ENCODE measurements around the gene CATSPERZ. TPM values are rescaled to one million over a fixed set of nuclear protein-coding genes. Genes with fewer than 3 reads are reported as not detected.

The CATSPERZ gene
- total and polyA plus RNA-seq, 4 donors: 0.50 to 1.6 (median 1.0) TPM

GRCh38 chr11:64255135-64256128, 44.7 kb upstream of the CATSPERZ start:
- H3K4me3 ChIP-seq (ENCODE audit: low read depth, low read length): no peak overlapping the region
- peaks cover 5% of the 10 kb centered on the region for H3K27me3 ChIP-seq (ENCODE audit: control insufficient read depth, insufficient read depth, low read length)
- H3K36me3 ChIP-seq (ENCODE audit: control insufficient read depth, insufficient read depth, low read length): peaks cover 57% of the 10 kb centered on the region
- peaks cover 38% of the 10 kb centered on the region for H3K4me1 ChIP-seq (ENCODE audit: control insufficient read depth, insufficient read depth, low read length)
- no peak for DNase-seq (ENCODE audit: low read depth in 4 of 6, low spot score in 6 of 6)
- WGBS (ENCODE audit: insufficient coverage): 95% methylated on average over 33 of the region's 35 CpGs
- H3K9me3 ChIP-seq (ENCODE audit: control insufficient read depth, insufficient read depth, low read length): no peaks in the 10 kb centered on the region
- no peak overlapping the region for H3K27ac ChIP-seq (ENCODE audit: low read depth, low read length)

- Histone ChIP-seq H3K4me3 (ENCODE audit: low read depth, low read length) (no peak overlapping the region), H3K27ac (ENCODE audit: low read depth, low read length) (no peak overlapping the region), H3K9me3 (ENCODE audit: control insufficient read depth, insufficient read depth, low read length) (no peaks in the 10 kb centered on the region), H3K27me3 (ENCODE audit: control insufficient read depth, insufficient read depth, low read length) (no peaks in the 10 kb centered on the region), H3K4me1 (ENCODE audit: control insufficient read depth, insufficient read depth, low read length) (peaks cover 30% of the 10 kb centered on the region), H3K36me3 (ENCODE audit: control insufficient read depth, insufficient read depth, low read length) (peaks cover 60% of the 10 kb centered on the region)
- WGBS (ENCODE audit: insufficient coverage): 95% methylated on average over 15 of the region's 15 CpGs
- DNase-seq (ENCODE audit: low read depth in 4 of 6, low spot score in 6 of 6): no peak
These were observed 43.9 kb upstream of the CATSPERZ start for GRCh38 chr11:64256300-64256699.

GRCh38 chr11:64258356-64258755, 41.8 kb upstream of the CATSPERZ start:
- Histone ChIP-seq H3K27me3 (ENCODE audit: control insufficient read depth, insufficient read depth, low read length) (no peaks in the 10 kb centered on the region), H3K9me3 (ENCODE audit: control insufficient read depth, insufficient read depth, low read length) (no peaks in the 10 kb centered on the region), H3K4me3 (ENCODE audit: low read depth, low read length) (no peak overlapping the region), H3K4me1 (ENCODE audit: control insufficient read depth, insufficient read depth, low read length) (peaks cover 11% of the 10 kb centered on the region), H3K36me3 (ENCODE audit: control insufficient read depth, insufficient read depth, low read length) (peaks cover 80% of the 10 kb centered on the region), H3K27ac (ENCODE audit: low read depth, low read length) (no peak overlapping the region)
- no peak for DNase-seq (ENCODE audit: low read depth in 4 of 6, low spot score in 6 of 6)
- 89% methylated on average over 21 of the region's 24 CpGs for WGBS (ENCODE audit: insufficient coverage)

- peaks cover 7% of the 10 kb centered on the region for H3K4me1 ChIP-seq (ENCODE audit: control insufficient read depth, insufficient read depth, low read length)
- no peaks in the 10 kb centered on the region for H3K27me3 ChIP-seq (ENCODE audit: control insufficient read depth, insufficient read depth, low read length)
- H3K9me3 ChIP-seq (ENCODE audit: control insufficient read depth, insufficient read depth, low read length): no peaks in the 10 kb centered on the region
- WGBS (ENCODE audit: insufficient coverage): 95% methylated on average over 32 of the region's 32 CpGs
- H3K27ac ChIP-seq (ENCODE audit: low read depth, low read length): no peak overlapping the region
- H3K4me3 ChIP-seq (ENCODE audit: low read depth, low read length): no peak overlapping the region
- DNase-seq (ENCODE audit: low read depth in 4 of 6, low spot score in 6 of 6): no peak
- peaks cover 87% of the 10 kb centered on the region for H3K36me3 ChIP-seq (ENCODE audit: control insufficient read depth, insufficient read depth, low read length)
These were observed 41.1 kb upstream of the CATSPERZ start for GRCh38 chr11:64258946-64259532.

GRCh38 chr11:64259533-64260067, 40.6 kb upstream of the CATSPERZ start:
- H3K27me3 ChIP-seq (ENCODE audit: control insufficient read depth, insufficient read depth, low read length): no peaks in the 10 kb centered on the region
- peaks cover 88% of the 10 kb centered on the region for H3K36me3 ChIP-seq (ENCODE audit: control insufficient read depth, insufficient read depth, low read length)
- DNase-seq (ENCODE audit: low read depth in 4 of 6, low spot score in 6 of 6): no peak
- WGBS (ENCODE audit: insufficient coverage): 91% methylated on average over 3 of the region's 4 CpGs
- no peak overlapping the region for H3K27ac ChIP-seq (ENCODE audit: low read depth, low read length)
- peaks cover 8% of the 10 kb centered on the region for H3K4me1 ChIP-seq (ENCODE audit: control insufficient read depth, insufficient read depth, low read length)
- H3K9me3 ChIP-seq (ENCODE audit: control insufficient read depth, insufficient read depth, low read length): no peaks in the 10 kb centered on the region
- no peak overlapping the region for H3K4me3 ChIP-seq (ENCODE audit: low read depth, low read length)

GRCh38 chr11:64260147-64260708, 39.9 kb upstream of the CATSPERZ start:
- no peak overlapping the region for H3K27ac ChIP-seq (ENCODE audit: low read depth, low read length)
- H3K9me3 ChIP-seq (ENCODE audit: control insufficient read depth, insufficient read depth, low read length): no peaks in the 10 kb centered on the region
- H3K4me1 ChIP-seq (ENCODE audit: control insufficient read depth, insufficient read depth, low read length): peaks cover 9% of the 10 kb centered on the region
- 100% methylated on average over 3 of the region's 6 CpGs for WGBS (ENCODE audit: insufficient coverage)
- no peak overlapping the region for H3K4me3 ChIP-seq (ENCODE audit: low read depth, low read length)
- H3K36me3 ChIP-seq (ENCODE audit: control insufficient read depth, insufficient read depth, low read length): peaks cover 87% of the 10 kb centered on the region
- DNase-seq (ENCODE audit: low read depth in 4 of 6, low spot score in 6 of 6): no peak
- H3K27me3 ChIP-seq (ENCODE audit: control insufficient read depth, insufficient read depth, low read length): no peaks in the 10 kb centered on the region

GRCh38 chr11:64261556-64262080, 38.5 kb upstream of the CATSPERZ start:
- DNase-seq (ENCODE audit: low read depth in 4 of 6, low spot score in 6 of 6): no peak
- Histone ChIP-seq H3K27me3 (ENCODE audit: control insufficient read depth, insufficient read depth, low read length) (no peaks in the 10 kb centered on the region), H3K4me1 (ENCODE audit: control insufficient read depth, insufficient read depth, low read length) (peaks cover 9% of the 10 kb centered on the region), H3K4me3 (ENCODE audit: low read depth, low read length) (no peak overlapping the region), H3K36me3 (ENCODE audit: control insufficient read depth, insufficient read depth, low read length) (peaks cover 87% of the 10 kb centered on the region), H3K27ac (ENCODE audit: low read depth, low read length) (no peak overlapping the region), H3K9me3 (ENCODE audit: control insufficient read depth, insufficient read depth, low read length) (no peaks in the 10 kb centered on the region)
- WGBS (ENCODE audit: insufficient coverage): 92% methylated on average over 16 of the region's 18 CpGs

GRCh38 chr11:64262271-64263002, 37.7 kb upstream of the CATSPERZ start:
- Histone ChIP-seq H3K9me3 (ENCODE audit: control insufficient read depth, insufficient read depth, low read length) (no peaks in the 10 kb centered on the region), H3K27me3 (ENCODE audit: control insufficient read depth, insufficient read depth, low read length) (no peaks in the 10 kb centered on the region), H3K4me1 (ENCODE audit: control insufficient read depth, insufficient read depth, low read length) (peaks cover 9% of the 10 kb centered on the region), H3K4me3 (ENCODE audit: low read depth, low read length) (no peak overlapping the region), H3K36me3 (ENCODE audit: control insufficient read depth, insufficient read depth, low read length) (peaks cover 87% of the 10 kb centered on the region), H3K27ac (ENCODE audit: low read depth, low read length) (no peak overlapping the region)
- 97% methylated on average over 42 of the region's 42 CpGs for WGBS (ENCODE audit: insufficient coverage)
- DNase-seq (ENCODE audit: low read depth in 4 of 6, low spot score in 6 of 6): no peak
